Melanocyte of skin (primary cell): ENCODE results near the gene ERCC6. TPM values are rescaled to one million over a fixed set of nuclear protein-coding genes. Genes with fewer than 3 reads are reported as not detected.

ENCODE experiments used
- total RNA-seq, 2 donors: library from RNA; depleted of rRNA; stranded (reverse); fragments of >200 nt; gene quantifications; 2 replicates each; pipeline ENCODE4 v1.2.3, GENCODE V29; 2012

ERCC6 gene
- total RNA-seq, result 10 to 100 TPM; 11.0 to 19.3 TPM

GRCh38 chr10:49538381-49539319 lies at the start of gene ERCC6:
Gene ERCC6 (minus strand): TSS chr10:49539121.

Other genes with a start within 250 kb of the ERCC6 start
- not detected for gene C10orf71, start 240.0 kb downstream of the ERCC6 start, total RNA-seq
- not detected for gene DRGX, start 143.0 kb downstream of the ERCC6 start, total RNA-seq
- not detected for gene SLC18A3, start 71.2 kb upstream of the ERCC6 start, total RNA-seq
- gene CHAT, start 74.9 kb upstream of the ERCC6 start, total RNA-seq, result not detected
- not detected for gene C10orf53, start 140.5 kb upstream of the ERCC6 start, total RNA-seq
- under 1 TPM; under 0.01 TPM for gene OGDHL, start 223.2 kb upstream of the ERCC6 start, total RNA-seq